ENCODE measurements around the gene SFN.
A peak's percentile ranks its signal among the peaks of the same experiment; 100 is the strongest.
"Not testable (repeated sequence)": the region's sequence is repeated elsewhere in the genome, so short reads cannot be mapped to it uniquely, and the experiment has no call there.

Gene SFN

GRCh38 chr1:26862781-26863684 is at the start of gene SFN:
Gene SFN, plus strand, starts transcription at chr1:26863149. Its CDS starts 64 bp downstream, at chr1:26863213.
- peak; percentile 65 for DNase-seq

- DNase-seq = no peak
Measured at GRCh38 chr1:26814377-26814776, 48.6 kb upstream of the SFN start.

- DNase-seq = no peak
Measured at GRCh38 chr1:26814893-26815292, 48.1 kb upstream of the SFN start.

- no peak for DNase-seq
Measured at GRCh38 chr1:26820784-26821269, 42.1 kb upstream of the SFN start.

GRCh38 chr1:26822737-26823395 is 40.1 kb upstream of the SFN start:
- DNase-seq = no peak

- no peak for DNase-seq
Measured at GRCh38 chr1:26824731-26825130, 38.2 kb upstream of the SFN start.

- peak; percentile 84 for DNase-seq
Measured at GRCh38 chr1:26826261-26827105, 36.5 kb upstream of the SFN start, which contains the start of gene ZDHHC18. Gene ZDHHC18, plus strand, starts transcription at chr1:26826688. Its CDS starts 117 bp downstream, at chr1:26826805.

GRCh38 chr1:26827106-26827604 is 35.8 kb upstream of the SFN start:
- DNase-seq = no peak

GRCh38 chr1:26827663-26828062 is 35.3 kb upstream of the SFN start:
- no peak for DNase-seq

- no peak for DNase-seq
Measured at GRCh38 chr1:26828411-26828991, 34.4 kb upstream of the SFN start.

- no peak for DNase-seq
Measured at GRCh38 chr1:26829184-26829911, 33.6 kb upstream of the SFN start.

GRCh38 chr1:26831059-26831458 is 31.9 kb upstream of the SFN start:
- DNase-seq = no peak

GRCh38 chr1:26831546-26832248 is 31.3 kb upstream of the SFN start:
- DNase-seq = no peak

- no peak for DNase-seq
Measured at GRCh38 chr1:26832249-26832960, 30.5 kb upstream of the SFN start.

- peak; percentile 81 for DNase-seq
Measured at GRCh38 chr1:26833432-26834405, 29.2 kb upstream of the SFN start.

GRCh38 chr1:26837665-26838064 is 25.3 kb upstream of the SFN start:
- DNase-seq = not testable (repeated sequence)

- peak; percentile 46 for DNase-seq
Measured at GRCh38 chr1:26838474-26839338, 24.2 kb upstream of the SFN start.

- DNase-seq = no peak
Measured at GRCh38 chr1:26839339-26839722, 23.6 kb upstream of the SFN start.
